HG03103 (cell line): Measurements from ENCODE around the gene PLK5.
"Not testable (repeated sequence)": the region's sequence is repeated elsewhere in the genome, so short reads cannot be mapped to it uniquely, and the experiment has no call there.

Experiments
- ATAC-seq: cut with Tn5 transposase; IDR thresholded peaks from one replicate; pipeline ENCODE4 v1.9.1; 2021; ENCODE audit warnings: low read depth; ENCODE audit not compliant: unreplicated experiment

The PLK5 gene, protein sequence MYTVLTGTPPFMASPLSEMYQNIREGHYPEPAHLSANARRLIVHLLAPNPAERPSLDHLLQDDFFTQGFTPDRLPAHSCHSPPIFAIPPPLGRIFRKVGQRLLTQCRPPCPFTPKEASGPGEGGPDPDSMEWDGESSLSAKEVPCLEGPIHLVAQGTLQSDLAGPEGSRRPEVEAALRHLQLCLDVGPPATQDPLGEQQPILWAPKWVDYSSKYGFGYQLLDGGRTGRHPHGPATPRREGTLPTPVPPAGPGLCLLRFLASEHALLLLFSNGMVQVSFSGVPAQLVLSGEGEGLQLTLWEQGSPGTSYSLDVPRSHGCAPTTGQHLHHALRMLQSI

DNA sequence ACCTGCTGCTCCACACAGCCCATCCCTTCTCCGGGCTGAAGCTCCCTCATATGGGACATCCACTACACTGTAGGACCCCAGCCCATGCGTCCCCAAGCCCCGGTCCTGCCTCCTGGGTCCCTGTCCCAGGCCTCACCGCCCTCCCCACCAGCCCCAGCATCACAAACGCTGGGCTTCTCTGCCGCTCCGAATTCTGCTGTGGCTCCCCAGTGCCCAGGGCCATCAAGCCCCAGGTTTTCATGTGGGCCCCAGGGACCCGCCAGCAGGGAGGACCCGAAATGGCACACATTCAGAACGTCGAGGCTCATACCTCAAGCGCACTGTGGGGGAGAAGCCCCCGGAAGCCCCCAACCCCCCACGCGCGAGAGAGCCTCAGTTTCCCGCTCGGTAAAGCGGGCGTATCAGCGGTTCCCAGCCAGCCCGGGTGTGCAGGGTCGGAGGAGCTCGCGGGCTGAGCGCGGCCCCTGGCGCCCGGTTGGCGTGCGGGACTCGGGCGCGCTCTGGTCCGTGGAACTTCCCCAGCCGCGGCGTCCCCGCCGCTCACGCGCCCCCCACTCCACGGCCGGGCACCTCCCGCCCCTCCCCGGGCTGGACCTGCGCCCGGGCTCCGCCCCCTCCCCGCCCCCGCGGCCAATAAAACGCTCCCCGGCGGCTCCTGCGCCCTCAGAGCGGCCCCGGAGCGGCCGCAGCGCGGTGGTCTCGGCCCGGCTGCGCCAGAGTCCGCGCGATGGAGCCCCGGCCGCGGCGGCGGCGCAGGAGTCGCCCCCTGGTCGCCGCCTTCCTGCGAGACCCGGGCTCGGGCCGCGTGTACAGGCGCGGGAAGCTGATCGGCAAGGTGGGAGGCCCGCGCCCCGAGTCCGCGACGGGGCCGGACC lies at the start of gene PLK5:
PLK5 (plus strand) TSS at position 666 of the 875 bp plus-strand sequence. CDS start 2,920 bp downstream, outside the sequence.
- no peak for ATAC-seq

DNA sequence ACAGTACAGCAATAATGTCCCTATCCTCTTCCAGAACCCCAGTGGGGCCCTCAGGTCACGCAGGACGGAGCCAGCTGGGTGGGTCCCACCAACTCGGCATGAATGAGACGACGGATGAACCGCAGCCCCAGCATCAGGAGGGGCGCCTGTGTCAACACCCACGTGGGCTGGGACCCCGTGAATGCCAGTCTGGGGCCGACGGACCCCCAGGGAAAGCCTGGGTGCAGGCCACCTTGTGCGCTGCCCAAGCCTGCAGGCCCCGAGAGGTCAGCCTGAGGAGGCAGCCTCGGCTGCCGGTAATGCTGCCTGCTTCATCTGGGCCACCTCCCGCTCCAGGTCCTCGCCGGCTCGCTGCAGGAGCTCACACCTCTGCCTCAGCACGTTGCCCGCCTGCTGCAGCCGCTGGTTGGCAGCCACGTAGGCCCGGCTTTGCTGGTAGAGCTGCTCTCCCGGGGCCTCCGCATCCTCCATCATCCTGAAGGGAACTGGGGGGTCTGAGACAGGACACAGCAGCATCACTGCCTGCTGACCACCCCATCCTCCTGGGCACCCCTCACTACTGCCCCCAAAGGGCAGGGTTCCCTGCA lies 49.0 kb upstream of the PLK5 start:
- no peak for ATAC-seq

DNA sequence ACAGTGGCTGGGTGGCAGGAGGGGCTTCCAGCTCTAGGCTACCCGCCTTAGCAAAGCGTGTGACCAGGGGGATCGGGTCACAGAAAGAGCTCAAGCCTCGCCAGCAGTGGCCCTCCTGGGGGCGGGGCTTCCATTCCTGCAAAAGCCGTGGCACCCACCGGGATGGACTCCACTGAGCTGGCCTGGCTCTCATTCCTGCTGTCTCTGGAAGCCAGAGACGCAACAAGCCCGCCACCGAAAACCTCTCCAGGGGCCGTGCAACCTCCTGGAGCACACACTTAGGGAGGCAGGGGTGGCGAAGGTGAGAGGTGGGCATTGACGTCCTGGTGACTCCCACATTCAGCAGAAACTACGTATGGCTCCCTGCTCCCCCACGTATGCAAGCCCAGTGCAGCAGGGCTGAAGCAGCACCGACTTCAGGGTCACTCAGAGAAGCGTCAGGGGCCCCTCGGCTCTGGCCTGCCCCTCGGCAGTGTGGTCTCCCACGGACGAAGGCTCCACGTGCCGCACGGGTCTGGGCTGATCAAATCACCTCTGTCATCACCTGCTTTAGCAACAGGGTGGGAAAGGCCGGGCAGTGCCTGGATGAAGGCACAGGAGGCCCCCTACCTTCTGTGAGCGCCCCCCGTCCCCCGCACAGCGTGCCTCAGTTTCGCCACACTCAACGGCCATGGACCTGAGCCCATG lies 48.0 kb upstream of the PLK5 start:
- ATAC-seq: no peak

DNA sequence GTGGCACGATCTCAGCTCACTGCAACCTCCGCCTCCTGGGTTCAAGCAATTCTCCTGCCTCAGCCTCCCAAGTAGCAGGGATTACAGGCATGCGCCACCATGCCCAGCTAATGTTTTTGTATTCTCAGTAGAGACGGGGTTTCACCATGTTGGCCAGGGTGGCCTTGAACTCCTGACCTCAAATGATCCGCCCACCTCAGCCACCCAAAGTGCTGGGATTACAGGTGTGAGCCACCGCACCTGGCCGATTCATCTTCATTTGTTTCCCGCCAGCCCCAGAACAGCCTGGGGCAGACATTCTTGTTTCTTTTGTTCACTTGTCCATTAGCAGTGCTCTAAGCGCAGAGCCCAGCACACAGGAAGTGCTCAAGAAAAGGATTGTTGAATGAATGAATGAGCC lies 46.8 kb upstream of the PLK5 start:
- not testable (repeated sequence) for ATAC-seq

DNA sequence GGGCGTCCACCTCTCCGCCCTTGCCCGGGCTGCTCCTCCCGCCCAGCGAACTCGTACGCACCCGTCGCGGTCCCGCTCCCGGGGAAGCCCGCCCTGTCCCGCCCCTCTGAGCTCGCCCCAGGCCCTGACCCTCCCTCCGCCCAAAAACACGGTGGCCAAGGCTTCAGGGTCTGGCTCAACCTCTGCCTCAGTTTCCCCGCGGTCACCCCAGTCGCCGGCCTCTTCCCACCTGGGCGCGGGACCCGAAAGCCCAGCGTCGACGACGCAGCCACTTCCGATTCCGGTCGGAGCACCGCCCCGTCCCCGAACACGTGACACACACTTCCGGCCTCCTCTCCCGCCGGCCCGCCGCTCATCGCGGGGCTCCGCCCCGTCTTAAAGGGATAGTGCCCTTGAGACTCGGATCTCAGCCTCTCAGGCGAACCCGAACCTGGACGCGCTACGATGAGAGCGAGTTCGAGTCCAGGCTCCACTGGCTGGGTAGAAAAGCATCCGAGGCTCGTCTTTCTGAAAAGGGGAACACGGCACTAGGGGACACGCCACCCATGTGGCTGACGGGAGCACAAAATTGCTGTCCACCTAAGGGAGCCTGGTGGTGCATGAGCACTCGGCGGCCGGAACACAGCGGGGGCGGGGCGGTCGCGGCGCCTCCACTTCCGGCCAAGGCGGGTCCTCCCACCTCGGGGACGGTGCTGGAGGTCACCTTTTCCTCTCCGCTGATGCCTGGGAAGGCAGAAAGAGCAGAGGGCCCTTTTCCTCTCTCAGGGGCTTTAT lies 44.8 kb upstream of the PLK5 start, which contains the start of gene C19orf25:
C19orf25 (minus strand) TSS at position 282 of the 774 bp plus-strand sequence. CDS start 312 bp downstream, outside the sequence.
- ATAC-seq: peak; percentile 70

DNA sequence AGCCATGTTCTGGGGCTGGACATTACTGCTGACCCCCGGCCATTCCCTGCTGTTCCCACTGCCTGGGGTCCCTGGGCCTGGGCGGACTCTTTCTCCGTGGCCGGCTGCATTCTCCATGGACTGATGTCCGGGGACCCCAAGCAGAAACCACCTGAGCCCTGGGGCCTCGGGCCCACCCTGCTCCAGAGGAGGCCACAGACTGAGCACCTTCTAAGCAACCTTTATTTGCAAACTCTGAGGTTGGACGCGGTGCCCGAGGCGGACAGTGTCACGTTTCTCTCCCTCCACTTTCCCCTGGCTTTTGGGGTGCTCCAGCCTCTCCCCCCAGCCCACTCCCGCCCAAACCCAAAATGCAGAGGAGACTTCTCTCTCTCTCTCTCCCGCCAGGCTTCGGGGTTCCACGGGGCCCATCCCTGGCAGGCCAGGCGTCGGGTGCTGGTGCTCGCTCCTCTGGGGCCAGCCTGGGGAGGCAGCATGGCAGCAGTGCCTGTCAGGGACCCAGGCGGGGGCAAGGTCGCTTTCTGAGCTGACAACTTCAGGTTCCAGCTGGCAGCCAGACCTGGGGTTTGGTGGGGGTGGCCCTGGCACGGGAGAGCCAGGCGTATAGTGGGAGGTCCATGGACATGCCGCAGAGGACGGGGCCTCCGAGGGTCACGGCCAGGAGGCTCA lies 42.5 kb upstream of the PLK5 start:
- ATAC-seq: no peak

DNA sequence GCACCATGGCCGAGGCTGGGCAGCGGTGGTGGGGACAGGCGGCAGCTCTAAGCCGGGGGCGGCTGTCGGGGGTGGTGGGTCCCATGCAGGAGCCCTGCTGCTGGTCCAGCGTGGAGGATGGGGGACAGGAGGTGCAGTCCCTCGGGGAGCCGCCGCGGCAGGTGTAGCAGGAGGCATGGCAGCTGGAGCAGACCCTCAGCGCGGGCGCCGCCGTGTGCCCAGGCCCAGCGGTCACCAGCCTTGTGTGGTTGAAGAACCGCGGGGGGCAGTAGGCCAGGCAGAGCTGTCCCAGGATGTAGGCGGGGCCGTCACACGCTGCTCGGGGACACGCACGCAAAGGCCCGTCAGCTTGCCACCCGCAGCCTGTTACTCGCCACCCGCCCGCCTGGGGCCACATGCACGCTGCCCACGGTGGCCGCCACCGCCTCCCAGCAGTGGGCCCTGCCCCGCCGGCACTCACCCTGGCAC lies 42.0 kb upstream of the PLK5 start:
- ATAC-seq: no peak

DNA sequence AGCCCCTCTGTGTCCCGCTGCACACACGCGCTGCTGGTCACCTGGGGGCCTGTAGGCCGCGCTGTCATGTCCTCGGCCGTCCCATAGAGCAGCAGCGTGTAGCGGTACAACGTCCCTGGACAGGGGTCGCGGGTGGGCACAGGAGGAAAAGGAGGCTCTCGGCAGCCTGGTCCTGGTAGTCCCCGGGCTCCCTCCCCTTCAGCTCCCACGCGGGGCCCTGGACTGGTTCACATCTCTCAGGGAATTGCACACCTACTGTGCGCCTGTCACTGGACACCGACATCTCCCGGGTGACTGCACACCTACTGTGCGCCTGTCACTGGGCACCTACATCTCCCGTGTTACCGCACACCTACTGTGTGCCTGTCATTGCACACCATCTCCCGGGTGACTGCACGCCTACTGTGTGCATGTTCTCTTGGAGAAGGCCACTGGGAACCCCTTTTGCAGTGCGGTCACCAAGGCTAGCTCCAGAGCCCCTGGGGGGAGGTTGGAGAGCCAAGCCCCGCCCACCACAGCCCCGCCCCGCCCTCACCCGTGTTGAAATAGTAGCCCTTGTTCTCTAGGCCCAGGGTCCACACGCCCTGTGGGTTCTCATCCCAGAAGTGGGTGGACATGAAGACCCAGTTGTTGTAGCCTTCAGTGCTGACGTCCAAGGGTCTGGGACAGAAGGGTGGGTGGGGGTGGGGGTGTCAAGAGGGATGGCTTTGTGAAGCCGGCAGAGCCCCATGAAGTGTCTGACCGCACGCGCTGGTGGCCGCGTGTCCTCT lies 41.3 kb upstream of the PLK5 start:
- ATAC-seq: no peak

DNA sequence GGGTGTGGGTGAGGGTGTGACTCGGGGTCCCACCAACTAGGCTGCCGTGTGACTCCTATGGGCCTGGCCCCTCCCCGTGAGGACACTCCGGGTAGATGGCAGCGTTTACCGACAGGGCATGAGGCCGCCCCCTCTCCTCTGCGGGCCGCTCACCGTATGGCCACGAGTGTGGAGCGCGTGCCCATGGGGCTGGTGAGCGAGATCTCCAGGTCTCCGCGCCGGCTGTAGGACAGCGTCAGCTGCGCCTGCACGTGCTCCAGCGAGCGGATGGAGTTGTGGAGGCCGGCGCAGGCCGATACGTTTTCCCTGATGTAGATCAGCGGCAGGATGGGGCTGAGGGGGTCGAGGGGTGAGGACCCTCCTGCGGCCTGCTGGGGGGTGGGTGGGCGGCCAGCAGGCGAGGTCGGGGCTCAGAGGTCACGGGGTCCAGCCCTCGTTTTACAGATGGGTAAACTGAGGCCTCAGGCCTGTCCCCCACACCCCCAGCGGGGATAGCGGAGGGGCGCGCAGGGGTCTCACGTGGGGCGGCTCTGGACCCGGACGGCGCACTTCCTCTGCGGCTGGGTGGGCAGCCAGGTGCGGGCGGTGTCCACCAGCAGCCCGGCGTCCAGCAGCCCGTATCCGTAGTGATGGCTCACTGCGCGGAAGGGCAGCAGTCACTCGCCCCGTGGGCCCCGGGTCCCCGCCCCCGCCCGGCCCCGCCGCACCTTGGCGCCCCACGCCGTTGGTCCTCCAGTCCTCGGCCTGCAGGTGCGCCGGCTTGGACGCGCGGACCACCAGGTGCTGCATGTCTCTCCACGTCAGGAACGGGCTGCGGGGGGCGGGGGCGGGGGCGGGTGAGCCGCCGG lies 40.5 kb upstream of the PLK5 start:
- no peak for ATAC-seq

DNA sequence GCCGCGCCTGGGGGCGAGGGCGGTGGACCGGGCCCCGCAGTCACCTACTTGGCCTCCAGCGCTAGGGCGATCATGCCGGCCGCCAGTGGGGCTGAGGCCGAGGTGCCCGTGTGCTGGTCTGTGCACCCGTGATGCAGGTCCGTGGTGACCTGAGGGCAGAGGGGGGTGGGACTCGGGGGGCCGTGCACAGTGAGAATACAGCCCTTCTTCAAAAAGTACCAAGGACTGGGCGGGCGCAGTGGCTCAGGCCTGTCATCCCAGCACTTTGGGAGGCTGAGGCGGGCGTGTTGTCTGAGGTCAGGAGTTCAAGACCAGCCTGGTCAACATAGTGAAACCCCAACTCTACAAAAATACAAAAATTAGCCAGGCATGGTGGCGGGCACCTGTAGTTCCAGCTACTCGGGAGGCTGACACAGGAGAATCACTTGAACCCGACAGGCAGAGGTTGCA lies 39.9 kb upstream of the PLK5 start:
- ATAC-seq: no peak

DNA sequence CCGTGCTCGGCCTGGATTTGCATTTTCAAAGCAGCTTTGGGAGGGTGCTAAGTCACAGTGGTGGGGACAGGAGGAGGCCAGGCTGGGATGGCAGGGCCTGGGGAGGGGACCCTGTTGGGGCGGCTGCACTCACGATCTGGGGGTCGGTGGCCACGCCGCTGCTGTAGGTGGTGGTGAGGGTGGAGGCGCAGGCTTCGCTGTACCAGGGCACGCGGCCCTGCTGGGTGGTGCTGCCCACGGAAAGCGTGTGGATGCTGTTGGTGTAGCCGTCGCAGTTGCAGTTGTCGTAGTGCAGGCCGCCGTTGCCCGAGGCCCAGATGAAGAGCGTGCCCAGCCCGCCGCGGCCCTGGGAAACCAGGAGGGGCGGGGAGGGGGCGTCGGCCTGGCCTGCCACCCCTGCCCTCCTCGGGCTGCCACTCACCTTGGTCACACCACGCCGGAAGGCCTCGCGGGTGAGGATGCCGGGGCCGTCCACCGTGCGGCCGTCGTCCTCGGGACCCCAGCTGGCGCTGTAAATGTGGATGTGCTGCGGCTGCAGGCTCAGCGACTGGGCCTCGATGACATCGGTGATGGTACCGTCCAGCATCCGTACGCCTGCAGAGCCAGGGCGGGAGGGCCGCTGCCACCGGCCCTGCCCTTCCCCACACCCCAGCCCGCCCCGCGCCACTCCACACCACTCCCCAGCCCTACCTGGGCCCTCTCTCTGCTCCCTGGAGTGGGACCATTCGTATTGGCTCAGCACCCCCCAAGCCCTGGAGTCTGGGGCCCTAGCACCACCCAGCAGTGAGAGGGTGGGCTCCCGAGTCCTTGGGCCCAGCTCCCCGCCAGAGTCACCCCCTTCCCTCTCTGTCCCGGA lies 36.9 kb upstream of the PLK5 start:
- no peak for ATAC-seq

DNA sequence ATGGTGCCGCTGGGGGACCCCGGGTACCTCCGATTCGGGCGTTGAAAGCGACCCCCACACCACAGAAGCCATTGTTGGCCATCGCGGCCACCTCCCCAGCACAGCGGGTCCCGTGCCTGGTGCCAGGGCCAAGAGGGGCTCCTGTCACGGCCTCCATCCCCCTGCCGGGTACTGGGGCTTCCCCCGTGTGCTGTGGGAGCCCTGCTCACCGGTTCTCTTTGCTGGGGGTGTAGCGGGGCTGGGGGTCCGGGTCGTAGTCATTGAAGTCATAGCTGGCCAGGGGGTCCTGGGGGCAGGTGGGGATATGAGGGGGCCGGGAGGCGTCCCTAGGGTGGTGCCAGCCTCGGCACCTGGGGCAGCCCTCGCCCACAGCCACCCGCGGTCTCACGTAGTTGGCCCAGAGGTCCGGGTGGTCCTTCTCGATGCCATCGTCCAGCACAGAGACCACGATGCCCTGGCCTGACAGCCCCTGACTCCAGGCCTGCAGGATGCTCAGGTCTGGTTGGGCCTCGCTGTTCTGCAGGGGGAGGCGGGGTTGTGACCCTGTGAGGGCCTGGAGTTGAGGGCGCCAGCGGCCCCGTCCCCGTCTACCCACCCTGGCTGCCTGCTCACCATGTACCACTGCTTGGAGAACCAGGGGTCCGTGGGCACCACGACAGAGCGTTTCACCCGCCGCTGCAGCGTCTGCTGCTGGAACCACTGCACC lies 36.1 kb upstream of the PLK5 start:
- ATAC-seq: no peak

DNA sequence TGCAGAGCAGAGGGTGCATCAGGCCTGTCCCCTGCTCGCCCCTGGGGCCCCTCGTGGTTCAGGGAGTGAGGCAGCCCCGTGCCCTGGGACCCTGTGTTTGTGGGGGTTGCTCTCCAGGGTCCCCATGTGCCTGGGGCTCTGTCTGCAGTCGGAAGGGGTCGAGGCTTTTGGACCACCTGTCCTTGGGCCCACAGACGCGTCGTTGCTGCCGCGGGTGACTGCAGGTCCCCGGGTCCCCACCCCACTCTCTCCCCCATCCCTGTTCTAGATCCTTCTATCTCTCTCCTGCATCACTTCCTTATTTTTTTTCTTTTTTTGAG lies 35.6 kb upstream of the PLK5 start:
- no peak for ATAC-seq

DNA sequence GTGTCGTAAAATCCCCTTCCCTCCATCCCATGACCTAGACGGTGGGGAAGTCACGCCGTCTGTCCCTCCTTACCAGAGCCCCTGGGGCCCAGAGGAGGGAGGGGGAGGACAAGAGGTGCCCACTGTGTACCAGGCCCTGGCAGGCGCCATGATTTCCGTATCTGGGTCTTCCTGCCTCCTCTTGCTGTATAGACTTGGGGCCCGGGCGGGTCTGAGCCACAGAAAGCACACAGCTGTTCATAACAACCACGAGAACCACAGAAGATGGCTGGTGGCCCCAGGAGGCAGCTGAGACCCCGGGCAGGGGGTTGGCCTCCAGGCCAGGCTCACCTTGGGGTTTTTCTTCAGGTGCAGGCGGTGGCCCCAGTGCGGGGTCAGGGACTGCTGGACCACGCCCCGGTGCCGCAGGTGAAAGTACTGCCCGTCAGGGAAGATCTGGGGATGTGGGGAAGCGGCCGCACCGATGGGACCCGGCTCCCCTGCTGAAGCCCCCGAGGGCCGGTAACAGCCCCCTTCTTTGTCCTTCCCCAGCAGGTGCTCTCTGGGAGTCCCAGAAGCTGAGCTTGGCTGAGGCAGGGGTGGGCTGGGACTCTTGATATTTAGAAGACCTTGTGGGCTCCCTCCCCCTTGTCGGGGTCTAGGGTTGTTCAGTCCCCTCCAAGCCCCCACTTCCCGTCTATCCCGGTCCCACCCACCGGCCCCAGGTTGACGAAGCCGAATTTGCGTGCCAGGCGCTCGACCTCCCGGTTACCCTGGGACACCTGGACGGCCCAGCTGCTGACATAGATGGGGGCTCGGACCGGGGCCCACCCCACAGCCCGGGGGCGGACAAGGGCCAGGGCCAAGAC lies 34.2 kb upstream of the PLK5 start:
- no peak for ATAC-seq
